Loucy (cell line): ENCODE data around the gene C1QTNF4.

Experiments
- CTCF ChIP-seq: fragments of 200-600 bp; sonication (generic); conservative IDR thresholded peaks from 2 replicates; pipeline ENCODE4 v1.5.1; 2014; ENCODE audit warnings: mild to moderate bottlenecking, antibody characterized with exemption, low read length
- EZH2phosphoT487 ChIP-seq: fragments of 200-600 bp; IDR thresholded peaks from 2 replicates; pipeline ENCODE4 v1.6.1; 2018; ENCODE audit warnings: antibody characterized with exemption, mild to moderate bottlenecking, moderate library complexity, borderline replicate concordance

- no peak; the same call in 1 of the 2 replicates for TF ChIP-seq CTCF
- TF ChIP-seq EZH2phosphoT487 = no peak
Observed at GRCh38 chr11:47539681-47540039, 54.6 kb downstream of the C1QTNF4 start.
